GM12872 (cell line): Measurements from ENCODE around the gene ZNRF3.

Source experiments
- CTCF ChIP-seq: IDR thresholded peaks from 3 replicates; pipeline ENCODE4 v1.5.1; 2011; ENCODE audit warnings: low read depth, mild to moderate bottlenecking, low read length, moderate library complexity; ENCODE audit not compliant: insufficient read depth

The ZNRF3 gene

DNA sequence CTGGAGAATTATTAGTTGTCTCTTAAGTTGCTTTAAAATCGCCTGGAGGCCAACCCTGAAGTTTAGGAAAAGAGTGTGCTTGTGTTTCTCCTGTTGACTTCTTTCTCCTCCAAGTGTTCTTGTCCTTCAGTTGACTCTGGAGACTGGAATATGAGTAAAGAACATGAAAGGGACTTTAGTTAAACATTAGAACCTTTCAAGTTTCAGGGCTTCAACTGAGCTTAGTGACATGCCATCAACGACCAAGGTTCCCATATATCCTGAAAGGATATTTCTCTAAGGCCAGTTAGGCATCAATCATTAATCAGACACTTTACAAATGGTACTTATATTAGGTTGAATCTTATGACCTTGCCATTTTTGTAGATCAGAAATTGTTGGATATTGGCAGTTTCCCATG, 70.0 kb downstream of the ZNRF3 start:
- no peak for TF ChIP-seq CTCF

DNA sequence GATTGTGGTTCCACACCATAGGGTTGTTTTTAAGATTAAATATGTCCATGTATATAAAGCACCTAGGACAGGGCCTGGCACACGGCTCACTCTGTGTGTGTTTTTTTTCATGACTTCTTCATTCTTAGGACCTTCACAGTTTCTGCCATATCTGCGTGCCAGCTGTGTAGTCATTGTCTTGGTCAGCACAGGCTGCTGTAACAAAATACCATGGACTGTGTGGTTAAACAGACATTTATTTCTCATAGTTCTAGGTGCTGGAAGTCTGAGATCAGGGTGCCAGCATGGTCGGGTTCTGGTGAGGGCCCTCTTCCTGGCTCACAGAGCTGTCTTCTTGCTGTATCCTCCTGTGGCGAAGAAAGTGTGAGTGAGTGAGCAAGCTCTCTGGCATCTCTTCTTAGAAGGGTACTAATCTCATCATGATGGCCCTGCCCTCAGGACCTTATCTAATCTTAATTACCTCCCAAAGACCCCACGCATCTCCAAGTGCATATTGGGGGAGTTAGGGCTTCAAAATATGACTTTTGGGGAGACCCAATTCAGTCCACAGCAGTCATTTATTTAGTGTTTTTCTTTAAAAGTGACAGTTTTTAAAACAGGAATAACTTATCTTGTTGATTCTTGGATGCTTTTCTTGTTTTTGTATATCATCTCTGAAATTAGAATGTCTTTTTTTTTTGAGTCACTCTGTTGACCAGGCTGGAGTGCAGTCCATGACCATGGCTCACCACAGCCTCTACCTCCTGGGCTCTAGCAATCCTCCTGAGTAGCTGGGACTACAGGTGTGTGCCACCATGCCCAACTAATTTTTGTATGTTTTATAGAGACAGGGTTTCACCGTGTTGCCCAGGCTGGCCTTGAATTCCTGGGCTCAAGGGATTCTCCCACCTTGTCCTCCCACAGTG, 70.9 kb downstream of the ZNRF3 start:
- TF ChIP-seq CTCF = no peak

DNA sequence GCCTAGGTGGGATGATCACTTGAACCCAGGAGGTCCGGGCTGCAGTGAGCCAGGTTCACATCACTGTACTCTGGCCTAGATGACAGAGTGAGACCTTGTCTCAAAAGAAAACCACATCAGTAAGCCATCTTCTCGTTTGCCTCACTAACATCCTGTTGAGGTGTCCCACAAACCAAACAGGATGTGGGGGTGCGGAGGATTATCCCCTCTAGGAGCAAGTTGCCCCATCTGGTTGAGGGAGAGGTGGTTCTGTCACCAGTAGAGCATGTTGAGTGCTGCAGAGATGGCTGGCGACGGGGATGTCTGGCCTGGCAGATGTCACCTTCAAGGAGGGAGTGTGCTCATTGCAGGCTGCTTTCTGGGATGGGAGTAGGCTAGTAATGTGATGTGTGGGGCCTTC, 72.4 kb downstream of the ZNRF3 start:
- no peak for TF ChIP-seq CTCF

DNA sequence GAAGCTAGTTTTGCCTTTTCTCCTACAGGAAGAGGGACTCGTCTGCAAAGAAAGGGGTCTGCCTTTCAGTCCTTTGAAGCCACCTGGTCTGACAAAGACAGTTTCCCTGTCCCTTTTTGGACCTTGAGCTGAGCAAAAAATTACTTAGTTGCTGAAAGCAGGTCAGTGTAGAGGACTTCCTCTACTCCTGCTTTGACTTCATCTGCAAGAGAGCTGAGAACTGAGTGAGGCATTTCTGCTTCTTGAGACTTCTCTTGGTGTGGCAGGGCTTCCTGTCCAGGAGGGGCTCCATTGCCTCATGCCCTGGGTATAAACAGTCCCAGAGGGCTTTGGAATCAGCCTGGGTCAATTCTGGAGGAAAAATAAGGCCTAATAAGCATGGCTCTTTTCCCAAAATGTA, 73.1 kb downstream of the ZNRF3 start:
- TF ChIP-seq CTCF = no peak

- no peak for TF ChIP-seq CTCF
Observed at GRCh38 chr22:28958611-28959010, 75.2 kb downstream of the ZNRF3 start.

GRCh38 chr22:28962042-28962554, 78.7 kb downstream of the ZNRF3 start:
- TF ChIP-seq CTCF = no peak

DNA sequence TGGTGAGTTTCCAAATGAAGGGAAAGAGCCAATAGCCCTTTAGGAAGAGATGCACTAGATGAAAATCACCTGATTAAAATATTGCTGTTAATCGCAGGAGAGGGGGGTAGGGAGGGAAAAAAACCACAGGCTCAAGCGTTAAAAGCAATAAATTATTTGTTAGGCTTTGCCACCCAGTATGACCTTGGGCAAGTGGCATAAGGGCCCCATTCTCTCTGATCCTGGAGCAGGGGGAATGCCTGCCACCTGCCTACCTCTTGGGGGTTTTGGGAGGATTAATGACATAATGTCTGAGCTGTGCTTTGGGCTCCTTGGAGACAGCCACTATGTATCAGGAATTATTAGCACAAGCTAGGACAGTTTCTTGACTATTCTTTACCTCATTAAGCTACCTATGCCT, 80.0 kb downstream of the ZNRF3 start:
- no peak for TF ChIP-seq CTCF
